ENCODE results near the gene RAP1GAP2.

GRCh38 chr17:2955931-2956582 is 159.8 kb downstream of the RAP1GAP2 start:
- TF ChIP-seq FOXK2 (IDR thresholded peaks at IDR 0.05) = no peak
- TF ChIP-seq ARNT (IDR thresholded peaks at IDR 0.05) = no peak
- TF ChIP-seq SP1 (IDR thresholded peaks at IDR 0.05) = no peak

Data from HEK293T (cell line).